ENCODE measurements around the gene URAD.
A peak's percentile ranks its signal among the peaks of the same experiment; 100 is the strongest.

The URAD gene

GRCh38 chr13:27988520-27988919 is at the start of gene URAD:
TSS of gene URAD (minus strand) at chr13:27988693. CDS start at chr13:27988637, 56 bp downstream.
- no peak for TF ChIP-seq CTCF (conservative IDR thresholded peaks at IDR 0.05; ENCODE audit: low read length)
- no peak for TF ChIP-seq EZH2phosphoT487 (IDR thresholded peaks at IDR 0.05; ENCODE audit: borderline replicate concordance)
- H3K4me2 ChIP-seq (ENCODE audit: low read depth, low read length, poor library complexity, severe bottlenecking), result no peak within 1 kb of the TSS

GRCh38 chr13:28037399-28037798 is 48.9 kb upstream of the URAD start:
- no peak overlapping the region for H3K4me3 ChIP-seq (ENCODE audit: low read length, poor library complexity, severe bottlenecking)
- no peak overlapping the region for H3K9ac ChIP-seq (ENCODE audit: low read depth, low read length, poor library complexity, severe bottlenecking)
- no peak for TF ChIP-seq EZH2phosphoT487 (IDR thresholded peaks at IDR 0.05; ENCODE audit: borderline replicate concordance)
- TF ChIP-seq CTCF (conservative IDR thresholded peaks at IDR 0.05; ENCODE audit: low read length), result no peak
- H3K79me2 ChIP-seq (ENCODE audit: insufficient read depth, low read length), result no peaks in the 10 kb centered on the region
- H2AFZ ChIP-seq (ENCODE audit: low read length), result 0 out of 2 replicates have a peak overlapping the region, but pooled peaks have one; percentile 5
- H3K36me3 ChIP-seq (ENCODE audit: insufficient read depth, low read length), result no peaks in the 10 kb centered on the region
- no peaks in the 10 kb centered on the region for H3K9me3 ChIP-seq (ENCODE audit: insufficient read depth, low read depth, low read length)
- no peaks in the 10 kb centered on the region for H3F3A ChIP-seq (ENCODE audit: low read depth)
- H3K9me2 ChIP-seq (replicated peaks; ENCODE audit: low read depth, low read length), result no peaks in the 10 kb centered on the region
- H3K27me3 ChIP-seq (ENCODE audit: insufficient read depth, low read length, poor library complexity, severe bottlenecking), result no peaks in the 10 kb centered on the region
- no peaks in the 10 kb centered on the region for H4K20me1 ChIP-seq (ENCODE audit: insufficient read depth, low read length, poor library complexity, severe bottlenecking)
- peaks cover 9% of the 10 kb centered on the region for H3K4me1 ChIP-seq (ENCODE audit: insufficient read depth, low read length, poor library complexity, severe bottlenecking)
- no peak overlapping the region for H3K4me2 ChIP-seq (ENCODE audit: low read depth, low read length, poor library complexity, severe bottlenecking)

More at GRCh38 chr13:27988520-27988919, at the start of gene URAD:
- Histone ChIP-seq H2AFZ (ENCODE audit: low read length) (no peak within 1 kb of the TSS), H3K4me1 (ENCODE audit: insufficient read depth, low read length, poor library complexity, severe bottlenecking) (no peaks in the 10 kb centered on the region), H3K9me2 (replicated peaks; ENCODE audit: low read depth, low read length) (no peaks in the 10 kb centered on the region), H3K9me3 (ENCODE audit: insufficient read depth, low read depth, low read length) (no peaks in the 10 kb centered on the region), H4K20me1 (ENCODE audit: insufficient read depth, low read length, poor library complexity, severe bottlenecking) (no peaks in the 10 kb centered on the region), H3F3A (ENCODE audit: low read depth) (no peaks in the 10 kb centered on the region), H3K79me2 (ENCODE audit: insufficient read depth, low read length) (no peaks in the 10 kb centered on the region), H3K4me3 (ENCODE audit: low read length, poor library complexity, severe bottlenecking) (no peak within 1 kb of the TSS), H3K36me3 (ENCODE audit: insufficient read depth, low read length) (no peaks in the 10 kb centered on the region), H3K9ac (ENCODE audit: low read depth, low read length, poor library complexity, severe bottlenecking) (no peak within 1 kb of the TSS), H3K27me3 (ENCODE audit: insufficient read depth, low read length, poor library complexity, severe bottlenecking) (no peaks in the 10 kb centered on the region)

GRCh38 chr13:28035146-28035782 is 46.8 kb upstream of the URAD start:
- TF ChIP-seq CTCF (conservative IDR thresholded peaks at IDR 0.05; ENCODE audit: low read length) (no peak), EZH2phosphoT487 (IDR thresholded peaks at IDR 0.05; ENCODE audit: borderline replicate concordance) (no peak)
- no peak overlapping the region for H3K4me2 ChIP-seq (ENCODE audit: low read depth, low read length, poor library complexity, severe bottlenecking)
- no peaks in the 10 kb centered on the region for H3K9me3 ChIP-seq (ENCODE audit: insufficient read depth, low read depth, low read length)
- no peak overlapping the region for H3K4me3 ChIP-seq (ENCODE audit: low read length, poor library complexity, severe bottlenecking)
- no peaks in the 10 kb centered on the region for H4K20me1 ChIP-seq (ENCODE audit: insufficient read depth, low read length, poor library complexity, severe bottlenecking)
- no peaks in the 10 kb centered on the region for H3K79me2 ChIP-seq (ENCODE audit: insufficient read depth, low read length)
- H3K36me3 ChIP-seq (ENCODE audit: insufficient read depth, low read length), result no peaks in the 10 kb centered on the region
- no peak overlapping the region for H3K9ac ChIP-seq (ENCODE audit: low read depth, low read length, poor library complexity, severe bottlenecking)
- no peaks in the 10 kb centered on the region for H3K27me3 ChIP-seq (ENCODE audit: insufficient read depth, low read length, poor library complexity, severe bottlenecking)
- no peaks in the 10 kb centered on the region for H3F3A ChIP-seq (ENCODE audit: low read depth)
- H3K9me2 ChIP-seq (replicated peaks; ENCODE audit: low read depth, low read length), result no peaks in the 10 kb centered on the region
- H2AFZ ChIP-seq (ENCODE audit: low read length), result 0 out of 2 replicates have a peak overlapping the region, but pooled peaks have one; percentile 33
- H3K4me1 ChIP-seq (ENCODE audit: insufficient read depth, low read length, poor library complexity, severe bottlenecking), result peaks cover 11% of the 10 kb centered on the region

Data from Loucy (cell line).